Neural cell (in vitro differentiated cells): ENCODE data around the gene MED29. TPM values are rescaled to one million over a fixed set of nuclear protein-coding genes. Genes with fewer than 3 reads are reported as not detected.
A peak's percentile ranks its signal among the peaks of the same experiment; 100 is the strongest.

ENCODE experiments used
- H2AFZ ChIP-seq: fragments of 200-600, 300-800 bp; sonication (generic), shearing (Covaris generic); 2 replicates; pipeline ENCODE4 v1.6.0; 2014; ENCODE audit warnings: low read depth, mild to moderate bottlenecking, antibody characterized with exemption, low read length, moderate library complexity
- H3F3A ChIP-seq: fragments of 200-600 bp; shearing (Covaris generic); 2 replicates; pipeline ENCODE4 v1.6.1; 2016; ENCODE audit warnings: mild to moderate bottlenecking, moderate library complexity, mixed read lengths, antibody characterized with exemption, low read length; ENCODE audit not compliant: insufficient read depth, poor library complexity, severe bottlenecking
- H3K27ac ChIP-seq: fragments of 200-600, 300-800 bp; sonication (generic), shearing (Covaris generic); 2 replicates; pipeline ENCODE4 v1.5.1; 2014; ENCODE audit warnings: mild to moderate bottlenecking, low read length, moderate library complexity
- H3K27me3 ChIP-seq: fragments of 300-800, 200-600 bp; sonication (generic), shearing (Covaris generic); 2 replicates; pipeline ENCODE4 v1.6.0; 2014; ENCODE audit warnings: mild to moderate bottlenecking, low read depth, low read length, moderate library complexity; ENCODE audit not compliant: insufficient read depth
- H3K36me3 ChIP-seq: fragments of 300-800, 200-600 bp; sonication (generic), shearing (Covaris generic); 2 replicates; pipeline ENCODE4 v1.5.1; 2014; ENCODE audit warnings: mild to moderate bottlenecking, antibody characterized with exemption, low read length, moderate library complexity; ENCODE audit not compliant: insufficient read depth
- H3K4me2 ChIP-seq: fragments of 300-800, 200-600 bp; sonication (generic), shearing (Covaris generic); 2 replicates; pipeline ENCODE4 v1.6.0; 2014; ENCODE audit warnings: mild to moderate bottlenecking, low read length
- H3K4me3 ChIP-seq: fragments of 300-800, 200-600 bp; sonication (generic), shearing (Covaris generic); 2 replicates; pipeline ENCODE4 v1.5.1; 2014; ENCODE audit warnings: mild to moderate bottlenecking, low read length, moderate library complexity
- H3K79me2 ChIP-seq: fragments of 200-600 bp; shearing (Covaris generic); replicated peaks from 2 replicates; pipeline ENCODE4 v1.6.0; 2014; ENCODE audit warnings: mild to moderate bottlenecking, low read length, moderate library complexity; ENCODE audit not compliant: insufficient read depth
- H3K9ac ChIP-seq: fragments of 300-800, 200-600 bp; sonication (generic), shearing (Covaris generic); 2 replicates; pipeline ENCODE4 v1.6.1; 2016; ENCODE audit warnings: mild to moderate bottlenecking, low read length, mixed read lengths
- H3K9me2 ChIP-seq: fragments of 200-600 bp; shearing (Covaris generic); 2 replicates; pipeline ENCODE4 v1.6.1; 2016; ENCODE audit warnings: mild to moderate bottlenecking, low read length, mixed read lengths; ENCODE audit not compliant: insufficient read depth
- H3K9me3 ChIP-seq: fragments of 200-600, 300-800 bp; sonication (generic), shearing (Covaris generic); 2 replicates; pipeline ENCODE4 v1.6.1; 2016; ENCODE audit warnings: mild to moderate bottlenecking, mixed run types, low read length, moderate library complexity, mixed read lengths
- H4K20me1 ChIP-seq: fragments of 200-600 bp; shearing (Covaris generic); 2 replicates; pipeline ENCODE4 v1.6.1; 2016; ENCODE audit warnings: mild to moderate bottlenecking, mixed run types; ENCODE audit not compliant: insufficient read depth
- CTCF ChIP-seq: fragments of 450-650 bp; IDR thresholded peaks from 2 replicates; pipeline ENCODE4 v1.5.1; 2014; ENCODE audit warnings: antibody characterized with exemption, mild to moderate bottlenecking, moderate library complexity; ENCODE audit not compliant: poor library complexity, severe bottlenecking
- EP300 ChIP-seq: fragments of 450-650 bp; conservative IDR thresholded peaks from 2 replicates; pipeline ENCODE4 v1.6.1; 2014; ENCODE audit warnings: antibody characterized with exemption, mild to moderate bottlenecking, moderate library complexity; ENCODE audit not compliant: poor library complexity, severe bottlenecking
- EZH2 ChIP-seq: fragments of 200-600, 300-800 bp; shearing (Covaris generic), sonication (generic); IDR thresholded peaks from 2 replicates; pipeline ENCODE4 v1.6.1; 2014; ENCODE audit warnings: antibody characterized with exemption, low read length, borderline replicate concordance, mild to moderate bottlenecking; ENCODE audit not compliant: insufficient read depth, poor library complexity, severe bottlenecking
- MXI1 ChIP-seq: fragments of 450-650 bp; conservative IDR thresholded peaks from 2 replicates; pipeline ENCODE4 v1.6.1; 2014; ENCODE audit warnings: antibody characterized with exemption, mild to moderate bottlenecking; ENCODE audit not compliant: poor library complexity, severe bottlenecking
- POLR2AphosphoS5 ChIP-seq: IDR thresholded peaks from 2 replicates; pipeline ENCODE4 v1.6.1; 2012
- RAD21 ChIP-seq: fragments of 450-650 bp; conservative IDR thresholded peaks from 2 replicates; pipeline ENCODE4 v1.6.1; 2014; ENCODE audit warnings: antibody characterized with exemption, mild to moderate bottlenecking, moderate library complexity
- REST ChIP-seq: IDR thresholded peaks from 2 replicates; pipeline ENCODE4 v1.6.1; 2012; ENCODE audit warnings: borderline replicate concordance
- SMC3 ChIP-seq: fragments of 450-650 bp; conservative IDR thresholded peaks from 2 replicates; pipeline ENCODE4 v1.6.1; 2014; ENCODE audit warnings: antibody characterized with exemption, mild to moderate bottlenecking, moderate library complexity; ENCODE audit not compliant: poor library complexity
- TAF1 ChIP-seq: IDR thresholded peaks from 2 replicates; pipeline ENCODE4 v1.6.1; 2012; ENCODE audit warnings: low read depth
- polyA plus RNA-seq: library from polyadenylated mRNA; depleted of rRNA; stranded (reverse); fragments of >200 nt; gene quantifications from 2 replicates; pipeline ENCODE4 v1.2.3, GENCODE V29; 2014

The MED29 gene
- polyA plus RNA-seq, 1 donor from 2014 or later, result 39.5 TPM

GRCh38 chr19:39448271-39448670, 57.1 kb downstream of the MED29 start:
- Histone ChIP-seq H3K27me3 (no peaks in the 10 kb centered on the region), H3K27ac (no peak overlapping the region), H3K9me3 (no peaks in the 10 kb centered on the region), H3K36me3 (no peaks in the 10 kb centered on the region), H3K4me2 (no peak overlapping the region), H3F3A (no peaks in the 10 kb centered on the region), H3K4me3 (peak overlapping the region; percentile 5), H3K9ac (no peak overlapping the region), H4K20me1 (no peaks in the 10 kb centered on the region), H3K9me2 (no peaks in the 10 kb centered on the region), H2AFZ (no peak overlapping the region), H3K79me2 (peaks cover 60% of the 10 kb centered on the region)
- no peak for TF ChIP-seq TAF1
- no peak for TF ChIP-seq RAD21
- no peak for TF ChIP-seq CTCF
- no peak for TF ChIP-seq MXI1
- no peak for TF ChIP-seq SMC3
- TF ChIP-seq REST, result no peak

- no peak overlapping the region for H3K27ac ChIP-seq
- peaks cover 58% of the 10 kb centered on the region for H3K79me2 ChIP-seq
- no peak overlapping the region for H3K9ac ChIP-seq
These were observed 58.1 kb downstream of the MED29 start for GRCh38 chr19:39449116-39449797.

More at GRCh38 chr19:39449116-39449797, 58.1 kb downstream of the MED29 start:
- Histone ChIP-seq H3F3A (no peaks in the 10 kb centered on the region), H3K27me3 (no peaks in the 10 kb centered on the region), H3K36me3 (no peaks in the 10 kb centered on the region), H2AFZ (no peak overlapping the region), H3K4me3 (no peak overlapping the region), H4K20me1 (no peaks in the 10 kb centered on the region), H3K9me3 (no peaks in the 10 kb centered on the region), H3K9me2 (no peaks in the 10 kb centered on the region), H3K4me2 (no peak overlapping the region)
- TF ChIP-seq CTCF, result no peak
- no peak for TF ChIP-seq SMC3
- TF ChIP-seq MXI1, result no peak
- no peak for TF ChIP-seq REST
- no peak for TF ChIP-seq TAF1
- TF ChIP-seq RAD21, result no peak
- TF ChIP-seq EZH2, result no peak
- TF ChIP-seq POLR2AphosphoS5, result no peak
- TF ChIP-seq EP300, result no peak
